ENCODE results near the gene ASIC1. TPM values are rescaled to one million over a fixed set of nuclear protein-coding genes. Genes with fewer than 3 reads are reported as not detected.
A peak's percentile ranks its signal among the peaks of the same experiment; 100 is the strongest.

The ASIC1 gene
- total RNA-seq, 1 donor from 2014 or later = 25.0 TPM

- H3K9me3 Mint-ChIP-seq = no peaks in the 10 kb centered on the region
- H3K4me3 Mint-ChIP-seq = peak overlapping the region; percentile 97
- H3K27ac Mint-ChIP-seq (ENCODE audit: unreplicated experiment) = peak overlapping the region; percentile 94
- peaks cover 30% of the 10 kb centered on the region for H3K4me1 Mint-ChIP-seq
- no peaks in the 10 kb centered on the region for H3K36me3 Mint-ChIP-seq (ENCODE audit: low read depth)
- DNase-seq (ENCODE audit: low read depth, low spot score) = no peak
- no peaks in the 10 kb centered on the region for H3K27me3 Mint-ChIP-seq (ENCODE audit: low read depth)
- TF ChIP-seq, protein P1, sequence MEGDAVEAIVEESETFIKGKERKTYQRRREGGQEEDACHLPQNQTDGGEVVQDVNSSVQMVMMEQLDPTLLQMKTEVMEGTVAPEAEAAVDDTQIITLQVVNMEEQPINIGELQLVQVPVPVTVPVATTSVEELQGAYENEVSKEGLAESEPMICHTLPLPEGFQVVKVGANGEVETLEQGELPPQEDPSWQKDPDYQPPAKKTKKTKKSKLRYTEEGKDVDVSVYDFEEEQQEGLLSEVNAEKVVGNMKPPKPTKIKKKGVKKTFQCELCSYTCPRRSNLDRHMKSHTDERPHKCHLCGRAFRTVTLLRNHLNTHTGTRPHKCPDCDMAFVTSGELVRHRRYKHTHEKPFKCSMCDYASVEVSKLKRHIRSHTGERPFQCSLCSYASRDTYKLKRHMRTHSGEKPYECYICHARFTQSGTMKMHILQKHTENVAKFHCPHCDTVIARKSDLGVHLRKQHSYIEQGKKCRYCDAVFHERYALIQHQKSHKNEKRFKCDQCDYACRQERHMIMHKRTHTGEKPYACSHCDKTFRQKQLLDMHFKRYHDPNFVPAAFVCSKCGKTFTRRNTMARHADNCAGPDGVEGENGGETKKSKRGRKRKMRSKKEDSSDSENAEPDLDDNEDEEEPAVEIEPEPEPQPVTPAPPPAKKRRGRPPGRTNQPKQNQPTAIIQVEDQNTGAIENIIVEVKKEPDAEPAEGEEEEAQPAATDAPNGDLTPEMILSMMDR (conservative IDR thresholded peaks at IDR 0.05) = no peak
Measured at GRCh38 chr12:50111395-50111692, 53.9 kb downstream of the ASIC1 start.

DNA sequence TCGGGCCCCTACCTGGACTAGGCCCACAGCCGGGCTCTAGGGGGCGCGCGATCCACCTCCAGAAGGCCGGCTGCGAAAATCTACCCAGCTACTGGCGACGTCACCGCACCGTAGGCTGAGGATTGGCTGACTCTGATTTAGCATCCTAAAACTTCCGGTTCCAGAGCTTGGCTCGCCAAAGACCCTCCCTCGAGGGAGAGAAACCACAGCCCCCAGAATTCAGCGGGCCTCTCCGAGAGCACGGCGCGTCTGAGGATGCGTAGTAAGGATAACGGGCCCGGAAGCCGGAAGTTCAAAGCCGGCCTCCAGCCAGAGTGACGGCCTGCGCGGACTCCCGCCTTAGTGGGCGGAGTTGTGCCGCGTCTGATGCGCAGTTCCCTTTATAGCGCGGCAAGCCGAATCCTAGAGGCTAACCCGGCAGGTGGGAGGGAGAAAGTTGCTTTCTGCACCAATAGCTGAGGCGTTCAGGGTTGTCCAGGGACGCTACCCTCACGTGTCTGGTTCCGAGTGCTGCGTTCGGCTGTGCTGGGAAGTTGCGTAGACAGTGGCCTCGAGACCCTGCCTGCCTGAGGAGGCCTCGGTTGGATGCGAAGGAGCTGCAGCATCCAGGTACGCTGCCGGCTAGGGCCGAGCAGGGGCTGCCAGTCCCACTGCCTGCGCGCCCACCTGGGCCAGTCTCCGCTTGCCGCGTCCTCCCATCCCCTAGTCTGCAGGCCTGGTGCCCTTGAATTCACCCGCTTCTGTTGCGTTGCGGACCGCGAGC is 54.5 kb downstream of the ASIC1 start, which contains the start of gene COX14:
Gene COX14 (plus strand): TSS at position 544 of the 763 bp plus-strand sequence. CDS start 7,808 bp downstream, outside the sequence.
- peak within 1 kb of the TSS; percentile 97 for H3K4me3 Mint-ChIP-seq
- peak within 1 kb of the TSS; percentile 96 for H3K27ac Mint-ChIP-seq (ENCODE audit: unreplicated experiment)
- no peaks in the 10 kb centered on the region for H3K27me3 Mint-ChIP-seq (ENCODE audit: low read depth)

DNA sequence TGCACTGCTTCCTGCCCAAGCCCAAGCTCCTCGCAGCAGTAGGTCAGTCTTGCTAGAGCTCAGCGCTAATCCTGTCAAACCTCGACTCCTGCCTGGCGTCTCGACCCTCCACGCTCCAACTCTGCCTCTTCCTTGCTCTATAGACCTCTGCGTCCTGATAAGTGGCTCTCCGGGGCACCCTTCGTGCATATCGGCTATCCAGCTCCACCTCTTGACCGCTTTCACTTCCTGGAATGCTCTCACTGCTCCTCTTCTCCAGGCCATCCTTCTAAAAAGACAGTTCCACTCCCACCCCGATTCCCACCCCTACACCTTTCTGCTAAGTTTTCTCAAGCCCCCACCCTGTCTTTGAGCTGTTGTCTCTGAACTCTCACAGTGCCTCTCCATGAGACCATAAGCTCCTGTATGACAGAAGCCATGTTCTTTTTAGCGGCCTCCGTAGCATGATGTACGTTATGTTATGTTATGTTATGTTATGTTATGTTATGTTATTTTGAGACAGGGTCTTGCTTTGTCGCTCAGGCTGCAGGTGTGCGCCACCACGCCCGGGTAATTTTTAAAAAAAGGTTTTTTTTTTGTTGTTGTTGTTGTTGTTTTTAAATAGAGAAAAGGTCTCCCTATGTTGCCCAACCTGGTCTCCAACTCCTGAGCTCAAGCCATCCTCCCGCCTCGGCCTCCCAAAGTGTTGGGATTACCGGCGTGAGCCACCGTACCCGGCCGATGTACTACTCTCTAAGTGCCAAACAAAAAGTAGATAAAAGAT is 55.2 kb downstream of the ASIC1 start:
- Mint-ChIP-seq H3K9me3 (no peaks in the 10 kb centered on the region), H3K27me3 (ENCODE audit: low read depth) (no peaks in the 10 kb centered on the region), H3K27ac (ENCODE audit: unreplicated experiment) (peak overlapping the region; percentile 96), H3K36me3 (ENCODE audit: low read depth) (no peaks in the 10 kb centered on the region), H3K4me3 (peak overlapping the region; percentile 97), H3K4me1 (peaks cover 30% of the 10 kb centered on the region)
- TF ChIP-seq, protein P1 (conservative IDR thresholded peaks at IDR 0.05) = no peak
- no peak for DNase-seq (ENCODE audit: low read depth, low spot score)

More for the DNA sequence above, 54.5 kb downstream of the ASIC1 start, which contains the start of gene COX14:
- no peaks in the 10 kb centered on the region for H3K9me3 Mint-ChIP-seq
- TF ChIP-seq, protein P1 (conservative IDR thresholded peaks at IDR 0.05) = peak; percentile 90
- peak; percentile 99 for DNase-seq (ENCODE audit: low read depth, low spot score)
- H3K4me1 Mint-ChIP-seq = peaks cover 30% of the 10 kb centered on the region
- no peaks in the 10 kb centered on the region for H3K36me3 Mint-ChIP-seq (ENCODE audit: low read depth)

- H3K27ac Mint-ChIP-seq (ENCODE audit: unreplicated experiment) = no peak overlapping the region
- H3K4me1 Mint-ChIP-seq = peaks cover 14% of the 10 kb centered on the region
- no peak for DNase-seq (ENCODE audit: low read depth, low spot score)
- no peak overlapping the region for H3K4me3 Mint-ChIP-seq
- TF ChIP-seq, protein P1 (conservative IDR thresholded peaks at IDR 0.05) = no peak
- H3K27me3 Mint-ChIP-seq (ENCODE audit: low read depth) = no peaks in the 10 kb centered on the region
- H3K9me3 Mint-ChIP-seq = no peaks in the 10 kb centered on the region
- H3K36me3 Mint-ChIP-seq (ENCODE audit: low read depth) = no peaks in the 10 kb centered on the region
Measured at GRCh38 chr12:50117057-50117622, 59.7 kb downstream of the ASIC1 start.

GRCh38 chr12:50119387-50119786 is 62.0 kb downstream of the ASIC1 start:
- no peak overlapping the region for H3K27ac Mint-ChIP-seq (ENCODE audit: unreplicated experiment)
- TF ChIP-seq, protein P1 (conservative IDR thresholded peaks at IDR 0.05) = no peak
- H3K4me3 Mint-ChIP-seq = no peak overlapping the region
- H3K9me3 Mint-ChIP-seq = no peaks in the 10 kb centered on the region
- H3K27me3 Mint-ChIP-seq (ENCODE audit: low read depth) = no peaks in the 10 kb centered on the region
- peaks cover 3% of the 10 kb centered on the region for H3K4me1 Mint-ChIP-seq
- no peaks in the 10 kb centered on the region for H3K36me3 Mint-ChIP-seq (ENCODE audit: low read depth)
- no peak for DNase-seq (ENCODE audit: low read depth, low spot score)

All from neural crest cell (in vitro differentiated cells).